ENCODE data around the gene UBXN10.

DNA sequence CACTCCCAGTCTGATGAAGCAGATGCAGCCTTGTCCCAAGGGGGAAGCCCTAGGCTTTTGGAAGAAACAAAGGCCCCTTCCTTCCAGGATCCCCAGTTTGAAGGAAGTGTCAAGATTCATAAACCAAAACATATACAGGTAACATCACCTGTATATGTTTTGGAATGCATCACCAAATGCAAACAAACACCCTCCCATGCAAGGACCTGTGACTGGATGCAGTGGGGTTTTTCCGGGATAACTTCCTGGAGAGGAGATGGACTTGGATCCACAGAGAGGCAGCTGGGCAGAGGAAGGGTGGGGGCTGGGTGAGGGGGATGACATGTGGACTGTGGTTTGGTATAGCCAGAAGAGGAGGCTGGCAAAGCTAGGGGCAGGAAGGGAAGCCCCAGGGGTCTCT lies 48.3 kb upstream of the UBXN10 start:
- TF ChIP-seq, protein P1, sequence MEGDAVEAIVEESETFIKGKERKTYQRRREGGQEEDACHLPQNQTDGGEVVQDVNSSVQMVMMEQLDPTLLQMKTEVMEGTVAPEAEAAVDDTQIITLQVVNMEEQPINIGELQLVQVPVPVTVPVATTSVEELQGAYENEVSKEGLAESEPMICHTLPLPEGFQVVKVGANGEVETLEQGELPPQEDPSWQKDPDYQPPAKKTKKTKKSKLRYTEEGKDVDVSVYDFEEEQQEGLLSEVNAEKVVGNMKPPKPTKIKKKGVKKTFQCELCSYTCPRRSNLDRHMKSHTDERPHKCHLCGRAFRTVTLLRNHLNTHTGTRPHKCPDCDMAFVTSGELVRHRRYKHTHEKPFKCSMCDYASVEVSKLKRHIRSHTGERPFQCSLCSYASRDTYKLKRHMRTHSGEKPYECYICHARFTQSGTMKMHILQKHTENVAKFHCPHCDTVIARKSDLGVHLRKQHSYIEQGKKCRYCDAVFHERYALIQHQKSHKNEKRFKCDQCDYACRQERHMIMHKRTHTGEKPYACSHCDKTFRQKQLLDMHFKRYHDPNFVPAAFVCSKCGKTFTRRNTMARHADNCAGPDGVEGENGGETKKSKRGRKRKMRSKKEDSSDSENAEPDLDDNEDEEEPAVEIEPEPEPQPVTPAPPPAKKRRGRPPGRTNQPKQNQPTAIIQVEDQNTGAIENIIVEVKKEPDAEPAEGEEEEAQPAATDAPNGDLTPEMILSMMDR (IDR thresholded peaks at IDR 0.05): no peak
- no peak for TF ChIP-seq POLR2A (IDR thresholded peaks at IDR 0.05)
